COR-L47 (cell line): ENCODE results near the gene STEAP3.
A peak's percentile ranks its signal among the peaks of the same experiment; 100 is the strongest.

Experiments
- DNase-seq: peaks from one replicate; lab custom pipeline; 2025; lab: John Stamatoyannopoulos, UW

The STEAP3 gene

DNA sequence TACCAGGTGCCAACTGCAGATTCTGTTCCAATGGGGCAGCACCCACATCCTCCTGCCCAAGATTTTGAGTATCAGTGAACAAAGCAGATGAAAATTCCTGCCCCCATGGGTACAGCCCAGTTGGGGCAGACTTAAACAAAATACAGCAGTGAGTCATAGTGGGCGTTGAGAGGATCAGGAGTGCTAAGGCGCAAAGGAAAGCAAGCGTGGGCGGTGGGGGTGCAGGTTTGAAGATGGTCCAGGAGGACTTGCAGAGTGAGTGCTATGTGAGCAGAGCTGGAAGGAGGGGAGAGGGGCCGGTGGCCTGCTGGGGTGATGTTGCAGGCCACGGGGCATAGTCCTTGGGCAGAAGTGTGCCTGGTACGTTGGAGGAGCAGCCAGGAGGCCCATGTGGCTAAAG is 24.7 kb downstream of the STEAP3 start:
- DNase-seq: no peak

DNA sequence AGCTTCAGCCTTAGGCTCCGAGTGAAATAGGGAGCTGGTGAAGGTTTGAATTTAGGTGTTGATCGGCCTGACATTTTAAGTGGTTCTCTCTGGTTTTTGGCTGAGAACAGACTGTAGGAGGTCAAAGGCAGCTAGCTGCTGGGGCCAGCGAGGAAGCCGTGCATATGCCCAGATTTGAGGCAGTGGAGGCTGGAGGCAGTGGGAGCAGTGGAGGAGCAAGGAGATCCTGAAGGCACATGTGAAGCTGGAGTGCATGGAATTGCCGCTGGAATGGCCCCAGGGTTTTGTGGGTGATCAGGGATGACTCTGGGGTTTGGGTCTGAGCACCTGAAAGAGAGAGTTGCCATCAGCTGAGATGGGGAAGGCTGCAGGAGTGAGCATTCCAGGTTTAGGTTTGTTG is 25.1 kb downstream of the STEAP3 start:
- DNase-seq: no peak

GRCh38 chr2:119249311-119249710 is 25.7 kb downstream of the STEAP3 start:
- no peak for DNase-seq

DNA sequence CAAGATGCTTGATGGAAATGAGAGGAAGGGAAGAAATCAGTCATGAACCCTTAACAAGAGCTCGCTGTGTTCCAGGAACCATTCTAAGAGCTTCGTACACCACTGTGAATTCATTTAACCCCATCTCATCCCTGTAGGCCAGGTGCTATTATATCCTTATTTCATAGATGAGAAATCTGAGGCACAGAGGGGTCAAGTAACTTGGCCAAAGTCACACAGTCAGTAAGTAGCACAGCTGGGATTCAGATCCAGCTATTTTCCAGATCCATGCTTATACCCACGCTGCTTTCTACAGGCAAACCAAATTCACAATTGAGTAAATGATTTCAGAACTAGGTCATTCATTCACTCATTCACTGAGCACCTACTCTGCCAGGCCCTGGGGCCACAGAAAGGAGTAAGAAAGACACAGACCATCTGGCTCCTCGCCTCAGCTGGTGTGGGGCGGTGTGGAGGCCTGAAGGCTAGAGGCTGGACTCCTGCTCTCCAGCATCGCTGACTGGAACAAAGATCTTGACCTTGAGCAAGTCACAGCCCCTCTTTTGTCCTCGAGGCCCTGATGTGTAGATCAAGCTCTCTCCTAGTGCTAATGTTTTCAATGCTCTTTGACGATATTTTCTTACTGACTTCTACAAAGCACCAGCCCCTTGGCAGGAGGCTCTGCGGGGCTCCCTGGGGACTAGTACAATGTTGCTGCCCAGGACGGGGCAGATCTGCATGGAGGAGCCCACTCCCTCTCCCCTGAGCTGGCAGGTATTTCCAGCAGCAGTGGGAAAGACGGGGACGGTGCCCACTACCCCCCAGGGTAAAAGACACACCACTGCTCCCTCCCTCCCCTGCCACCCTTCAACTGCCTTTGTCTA is 26.5 kb downstream of the STEAP3 start:
- DNase-seq: no peak

- no peak for DNase-seq
These were observed 27.2 kb downstream of the STEAP3 start for GRCh38 chr2:119250718-119251290.

DNA sequence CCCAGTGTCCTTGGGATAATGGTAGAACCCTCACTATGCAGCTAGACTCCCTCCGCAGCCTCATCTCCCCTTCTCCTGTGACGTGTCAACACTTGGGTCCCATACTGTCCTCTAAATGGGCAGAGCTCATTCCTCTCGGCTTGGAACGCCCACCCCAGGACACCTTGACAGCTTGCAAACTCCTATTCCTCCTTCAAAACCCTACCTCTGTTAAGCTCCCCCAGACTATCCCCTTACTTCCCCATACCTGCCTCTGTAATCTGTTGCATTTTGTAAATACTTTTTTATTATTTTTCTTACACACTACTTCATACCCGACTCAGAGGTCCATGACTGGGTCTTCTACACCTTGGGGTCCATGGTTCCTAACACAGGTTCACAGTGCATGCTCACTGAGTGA is 28.0 kb downstream of the STEAP3 start:
- DNase-seq: no peak

GRCh38 chr2:119252186-119253113 is 28.8 kb downstream of the STEAP3 start:
- no peak for DNase-seq

DNA sequence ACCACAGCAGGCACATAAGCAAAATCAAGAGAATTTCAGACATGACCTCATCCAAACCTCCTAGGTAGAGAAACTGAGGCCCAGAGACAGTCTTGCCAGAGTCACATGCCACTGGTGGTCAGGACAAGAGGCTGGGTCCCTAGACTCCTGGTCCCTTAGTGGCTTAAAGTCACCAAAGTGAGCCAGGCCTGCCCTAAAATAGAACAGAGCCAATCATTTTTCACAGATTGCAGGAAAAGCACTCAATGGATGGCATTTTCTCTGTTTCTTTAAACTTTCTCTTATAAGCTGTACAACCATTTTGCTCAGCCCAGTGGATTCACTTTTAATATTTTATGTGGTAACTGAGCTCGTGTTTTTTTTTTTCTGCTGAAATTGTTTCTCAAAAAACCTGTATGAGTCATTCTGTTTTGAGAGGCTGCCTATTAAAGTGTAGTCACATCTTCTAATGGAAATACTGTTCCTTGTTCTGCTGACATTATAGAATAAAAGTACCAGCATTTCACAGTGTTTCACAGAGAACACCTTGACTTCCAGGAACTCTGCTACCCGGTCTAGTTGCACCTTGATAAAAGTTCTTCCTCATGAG is 29.6 kb downstream of the STEAP3 start:
- DNase-seq: no peak

GRCh38 chr2:119253760-119254600 is 30.3 kb downstream of the STEAP3 start:
- no peak for DNase-seq

- no peak for DNase-seq
These were observed 31.0 kb downstream of the STEAP3 start for GRCh38 chr2:119254601-119255080.

DNA sequence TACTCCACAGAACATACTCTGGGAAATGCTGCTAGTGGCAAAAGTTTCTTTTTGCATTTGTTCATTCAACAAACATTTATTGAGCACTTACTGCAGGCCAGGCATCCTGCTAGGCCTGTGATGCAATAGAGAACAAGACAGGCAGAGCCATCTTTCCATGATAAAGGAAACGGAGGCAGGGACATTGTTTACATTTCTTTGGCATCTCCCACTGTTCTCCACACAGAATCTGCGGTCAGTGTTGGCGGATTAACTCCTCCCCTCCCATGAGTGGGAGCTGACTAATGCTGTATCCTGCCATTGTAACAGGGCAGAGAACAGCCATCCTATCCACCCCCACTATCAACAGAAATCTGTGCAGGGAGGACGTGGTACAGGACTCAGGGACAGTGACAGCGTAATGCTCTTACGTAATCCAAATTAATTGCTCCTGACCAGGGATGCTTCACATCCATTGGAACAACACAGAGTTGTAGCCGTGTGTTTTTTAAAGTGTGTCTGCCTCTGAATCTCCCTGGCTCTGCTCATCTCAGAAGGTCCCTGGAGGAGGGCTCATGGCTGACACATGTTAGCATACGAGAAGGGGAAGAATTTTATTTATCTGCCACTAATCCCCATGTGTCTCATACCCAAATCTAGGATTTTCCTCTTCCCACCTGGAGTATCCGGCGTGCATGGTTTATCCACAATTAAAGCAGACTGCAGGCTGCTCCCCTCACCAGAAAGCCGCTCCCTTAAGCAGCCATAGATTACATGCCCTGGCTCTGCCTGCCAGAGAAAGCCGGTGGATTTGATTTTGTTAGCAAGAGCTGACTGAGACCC is 32.3 kb downstream of the STEAP3 start:
- peak; percentile 20 for DNase-seq

DNA sequence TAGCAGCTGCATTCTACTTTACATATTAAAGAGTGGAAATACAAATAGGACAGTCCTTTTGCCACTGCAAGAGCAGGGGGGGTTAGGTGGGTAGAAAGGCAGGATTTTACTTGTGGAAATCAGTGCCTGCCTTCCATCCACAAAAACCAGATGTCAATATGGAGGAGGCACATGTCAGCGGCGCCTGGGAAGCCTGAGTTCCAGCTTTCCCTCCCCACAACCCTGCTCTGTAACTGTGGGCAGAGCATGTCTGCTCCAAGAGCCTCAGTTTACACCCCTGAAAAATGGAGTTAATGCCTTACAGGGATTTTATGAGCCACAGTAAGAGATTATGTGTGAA is 32.9 kb downstream of the STEAP3 start:
- DNase-seq: no peak

DNA sequence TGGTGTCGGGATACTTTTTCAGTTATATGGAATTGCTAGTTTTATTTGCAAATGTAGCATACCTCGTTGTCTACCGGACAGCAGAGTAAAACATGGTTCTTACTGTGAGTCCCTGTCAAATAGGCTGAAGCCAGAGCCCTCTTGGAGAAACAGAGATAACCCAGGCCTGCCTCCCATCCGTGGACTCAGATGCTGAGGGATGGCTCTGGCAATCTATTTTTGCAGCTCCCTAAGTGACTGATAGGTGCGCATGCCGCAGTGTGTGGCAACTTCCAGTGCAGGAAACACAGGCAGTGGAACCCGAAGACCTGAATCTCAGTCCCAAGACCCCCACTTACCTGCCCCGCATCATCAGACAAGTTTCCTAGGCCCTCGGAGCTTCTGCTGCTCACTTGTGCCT is 33.6 kb downstream of the STEAP3 start:
- DNase-seq: no peak

DNA sequence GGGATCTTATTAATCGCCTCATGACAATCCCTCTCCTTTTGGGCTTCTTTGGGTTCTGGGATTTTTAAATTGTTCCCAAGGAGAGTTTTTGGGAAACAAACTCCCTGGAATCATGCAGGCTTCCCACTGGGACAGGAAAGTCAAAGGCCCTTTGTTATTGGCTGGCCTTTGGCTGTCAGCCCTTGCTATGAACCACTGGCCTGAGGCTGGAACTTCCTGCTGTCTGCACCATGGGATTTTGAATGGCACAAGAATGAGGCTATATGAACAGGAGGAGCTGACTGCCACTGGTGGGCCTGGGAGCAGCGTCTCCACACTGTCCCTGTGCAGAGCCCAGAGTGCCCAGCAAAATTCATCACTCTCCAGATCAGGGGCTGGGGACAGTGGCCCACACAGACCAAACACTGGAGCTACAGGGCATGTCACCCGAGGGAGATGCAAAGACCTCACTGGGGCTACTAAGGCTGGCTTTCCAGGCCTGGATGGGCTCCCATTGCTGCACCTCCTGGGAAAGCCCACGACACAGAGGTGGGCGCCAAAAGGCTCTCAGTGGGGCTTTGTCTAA is 35.7 kb downstream of the STEAP3 start:
- no peak for DNase-seq

GRCh38 chr2:119260646-119261492 is 37.2 kb downstream of the STEAP3 start:
- no peak for DNase-seq

GRCh38 chr2:119261493-119262225 is 38.0 kb downstream of the STEAP3 start:
- no peak for DNase-seq

GRCh38 chr2:119263025-119263424 is 39.4 kb downstream of the STEAP3 start:
- DNase-seq: no peak

- no peak for DNase-seq
These were observed 40.0 kb downstream of the STEAP3 start for GRCh38 chr2:119263656-119264055.
